Right renal cortex interstitium (tissue), 3 donors: ENCODE results near the gene ADAMTS17. TPM values are rescaled to one million over a fixed set of nuclear protein-coding genes. Genes with fewer than 3 reads are reported as not detected.
"Not testable (repeated sequence)": the region's sequence is repeated elsewhere in the genome, so short reads cannot be mapped to it uniquely, and the experiment has no call there.

Experiments used
- DNase-seq, 3 donors: peaks; one replicate each; pipeline ENCODE4 v3.0.0-alpha.2; 2013; ENCODE audit warnings: low read depth in 3 of 3, low spot score in 2 of 3
- polyA plus RNA-seq, 3 donors: library from polyadenylated mRNA; unstranded; fragments of 120-200 nt; gene quantifications; one replicate each; pipeline ENCODE4 v1.2.1, GENCODE V29; 2013; ENCODE audit not compliant: insufficient read length in 3 of 3

Gene ADAMTS17
- polyA plus RNA-seq, 3 donors, result 1.4 to 2.1 (median 2.1) TPM

DNA sequence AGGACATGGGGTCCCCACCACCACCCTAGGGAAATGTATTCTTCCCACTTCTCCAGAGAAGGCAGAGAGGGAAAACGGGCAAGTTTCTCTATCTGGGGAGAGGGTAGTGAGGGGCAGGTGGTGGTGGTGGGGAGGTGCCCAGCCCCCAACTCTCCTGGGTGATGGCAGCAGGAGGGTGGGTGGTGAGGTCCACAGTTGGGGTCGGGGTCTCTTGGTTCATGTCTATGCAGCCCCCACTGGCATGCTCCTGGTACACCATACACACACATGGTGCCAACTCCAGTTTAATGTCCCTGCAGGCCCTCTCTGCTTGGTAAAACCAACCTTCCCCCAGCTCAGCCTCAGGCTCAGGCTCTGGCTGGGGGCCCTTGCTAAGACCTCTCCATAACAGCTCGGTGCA, 354.1 kb downstream of the ADAMTS17 start:
- DNase-seq, result no peak

DNA sequence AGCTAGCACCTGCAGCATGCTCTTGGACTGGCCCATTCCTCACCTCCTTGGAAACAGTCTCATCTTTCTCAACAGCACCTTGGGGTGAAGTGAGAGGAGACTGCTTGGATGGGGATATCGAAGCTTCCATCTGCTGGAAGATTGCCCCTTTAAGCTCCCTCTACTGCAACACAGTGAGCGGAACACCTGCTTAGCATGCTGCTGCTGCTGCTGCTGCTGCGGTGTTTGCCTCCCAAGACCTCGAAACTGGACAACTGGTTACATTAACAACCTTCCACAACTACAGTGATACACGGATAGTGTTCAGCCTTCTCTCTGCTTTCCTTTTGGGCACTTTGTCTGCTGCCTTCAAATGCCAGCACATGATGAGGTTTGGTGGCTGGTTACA, 354.7 kb downstream of the ADAMTS17 start:
- DNase-seq, result no peak

DNA sequence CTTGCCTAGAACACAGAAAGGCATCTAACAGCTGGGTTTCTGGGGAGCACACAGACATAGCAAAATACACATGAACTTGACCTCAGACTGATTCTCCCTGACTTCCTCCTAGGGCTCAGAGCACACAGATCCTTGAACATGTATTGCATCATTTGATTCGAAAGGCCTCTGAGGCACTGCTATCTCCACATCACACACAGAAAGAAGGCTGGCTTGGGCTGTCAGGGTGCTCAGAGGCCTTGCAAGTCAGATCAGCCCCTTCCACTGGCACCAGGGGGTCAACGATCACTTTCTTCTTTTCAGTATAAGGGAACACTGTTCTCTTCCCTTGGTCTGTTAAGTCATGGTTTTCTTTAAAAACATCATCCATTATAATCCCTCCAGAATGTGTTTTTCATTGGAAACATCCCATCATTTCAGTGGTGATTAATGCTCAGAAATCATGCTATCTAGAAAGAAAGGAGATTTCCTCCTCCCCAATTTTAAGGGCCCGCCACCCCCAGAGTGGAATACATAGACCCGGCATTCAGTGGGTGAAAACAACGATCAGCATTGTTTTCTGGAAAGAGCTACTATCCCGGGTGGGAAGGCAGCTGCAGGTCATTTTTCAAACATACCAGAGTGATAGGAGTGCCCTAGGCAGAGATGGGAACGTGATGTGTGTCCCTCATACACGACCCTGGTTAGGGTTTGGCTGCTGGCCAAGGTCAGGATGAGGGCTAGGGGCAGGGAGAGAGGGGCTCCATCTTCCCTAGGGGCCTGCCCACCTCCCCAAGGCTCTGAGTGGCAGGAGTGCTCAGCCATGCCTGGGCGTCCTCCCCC, 355.3 kb downstream of the ADAMTS17 start:
- DNase-seq, result no peak

DNA sequence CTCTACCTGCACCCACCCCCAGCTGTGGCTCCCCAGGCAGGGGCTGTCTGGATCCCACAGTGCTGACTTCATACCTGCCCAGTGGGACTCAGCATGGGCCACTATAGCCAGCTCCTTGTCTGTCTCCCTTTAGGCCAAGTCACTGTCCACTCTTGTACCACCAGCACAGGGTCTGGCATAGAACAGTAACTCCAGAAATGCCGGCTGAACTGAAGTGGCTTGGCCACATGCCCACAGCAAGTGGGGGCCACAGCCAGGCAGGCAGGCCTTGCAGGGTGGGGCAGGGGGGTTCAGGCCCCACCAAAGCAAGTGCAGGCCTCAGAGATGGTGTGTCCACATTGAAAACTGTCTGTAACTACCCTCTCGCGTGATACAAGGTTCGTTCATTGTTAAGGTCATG, 355.9 kb downstream of the ADAMTS17 start:
- no peak for DNase-seq

DNA sequence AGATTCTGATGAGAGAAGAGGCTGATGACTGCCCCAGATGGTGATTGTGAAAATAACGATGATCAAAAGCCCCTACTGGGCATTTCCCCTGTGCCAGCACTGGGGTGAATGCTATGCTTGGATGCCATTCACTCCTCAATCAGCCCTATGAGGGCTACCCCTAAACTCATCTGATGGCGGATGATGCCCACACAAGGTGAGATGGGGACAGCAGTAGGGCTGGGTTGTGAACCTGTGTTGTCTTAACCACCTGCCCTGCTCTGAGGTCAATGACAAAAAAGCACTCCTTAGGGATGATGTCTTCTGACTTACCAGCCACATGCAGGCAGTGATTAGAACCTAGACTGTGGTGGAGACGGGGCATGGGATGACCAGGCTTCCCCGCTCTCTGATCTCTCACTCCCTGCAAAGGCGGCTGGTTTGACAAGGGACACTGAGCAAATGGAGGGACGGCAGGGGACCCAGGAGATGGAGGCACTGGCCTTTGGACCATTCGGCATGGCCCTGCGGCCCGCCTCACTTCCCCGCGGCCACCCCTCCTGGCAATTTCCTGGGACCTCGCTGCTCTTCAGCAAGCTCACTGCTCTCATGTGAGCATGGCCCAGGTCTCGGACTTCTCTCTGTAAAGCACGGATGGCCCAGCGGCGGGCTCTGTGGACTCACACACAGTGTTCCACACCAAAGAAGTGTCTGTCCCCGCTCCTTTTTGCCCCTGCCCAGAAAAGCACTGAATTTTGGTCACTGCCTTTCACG, 357.1 kb downstream of the ADAMTS17 start:
- no peak for DNase-seq

DNA sequence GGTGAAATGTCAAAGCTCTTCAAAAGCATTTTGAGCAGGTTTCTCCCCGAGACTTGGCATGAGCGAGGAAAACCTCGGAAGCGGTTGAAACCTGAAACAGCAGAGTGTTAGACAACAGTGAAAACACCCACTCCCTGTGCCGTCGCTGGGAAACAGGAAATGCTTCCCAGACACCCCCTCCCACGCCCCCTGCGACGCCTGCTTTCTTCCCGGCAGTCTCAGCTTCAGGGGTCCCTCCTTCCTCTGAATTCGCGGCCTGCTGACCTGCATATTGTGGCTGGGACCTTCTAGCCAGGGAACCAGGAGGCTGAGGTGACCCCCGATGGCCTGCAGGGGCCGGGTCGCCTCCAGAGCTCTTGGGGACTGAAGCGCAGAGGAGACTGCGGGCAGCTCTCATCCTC, 357.9 kb downstream of the ADAMTS17 start:
- peak in 1 of 3 donors; percentile 41 for DNase-seq

DNA sequence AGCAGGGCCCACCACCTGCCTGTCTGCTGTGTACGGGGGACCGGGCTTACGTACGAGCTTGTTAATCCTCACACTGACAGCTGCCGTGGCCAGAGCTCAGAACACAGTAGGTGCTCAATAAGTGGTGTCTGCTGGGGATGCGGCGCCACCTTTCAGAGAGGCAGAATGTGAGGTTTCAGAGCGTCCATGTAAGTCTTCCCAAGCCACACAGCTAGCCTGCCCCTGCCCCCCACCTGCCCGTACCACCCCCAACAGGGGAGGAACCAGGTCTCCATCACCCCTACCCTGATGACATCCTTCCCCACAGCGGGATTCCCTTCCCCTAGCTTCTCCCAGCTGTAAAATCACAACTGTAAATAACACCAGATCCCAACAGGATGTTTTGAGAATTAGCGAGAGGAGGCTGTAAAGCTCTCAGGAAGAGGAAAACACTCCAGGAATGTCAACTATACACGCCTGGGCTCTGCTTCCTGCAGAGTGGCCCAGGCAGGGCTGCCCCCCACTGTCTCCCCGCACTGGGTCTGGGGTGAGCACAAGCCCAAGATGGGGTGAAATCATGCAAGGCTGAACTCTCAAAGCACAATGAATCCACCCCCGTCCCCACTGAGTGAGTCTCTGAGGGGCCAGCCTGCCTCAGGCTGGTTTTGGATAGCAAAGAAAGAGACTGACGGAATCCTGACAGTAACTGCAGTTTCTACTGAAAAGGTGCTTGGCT, 358.4 kb downstream of the ADAMTS17 start:
- peak in 2 of 3 donors; percentile 25 to 46 for DNase-seq

DNA sequence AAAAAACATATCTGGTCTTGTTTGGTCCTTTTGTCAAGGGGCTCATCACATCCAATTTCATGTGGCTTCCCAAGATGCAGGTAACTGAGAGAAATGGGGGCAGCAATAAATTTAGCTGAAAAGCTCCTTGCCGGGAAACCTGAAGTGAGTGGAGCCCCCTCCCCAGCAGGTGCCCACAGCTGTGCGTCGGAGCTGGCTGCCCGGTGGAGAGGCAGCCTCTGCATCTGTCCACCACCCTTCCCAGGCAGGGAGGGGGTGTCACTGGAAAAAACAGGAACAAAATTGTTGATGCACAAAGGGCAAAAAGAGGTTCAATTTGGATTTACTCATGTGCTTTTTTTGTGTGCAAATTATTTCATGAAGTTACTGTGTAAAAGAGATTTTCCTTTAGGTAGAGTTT, 359.1 kb downstream of the ADAMTS17 start:
- DNase-seq, result no peak

DNA sequence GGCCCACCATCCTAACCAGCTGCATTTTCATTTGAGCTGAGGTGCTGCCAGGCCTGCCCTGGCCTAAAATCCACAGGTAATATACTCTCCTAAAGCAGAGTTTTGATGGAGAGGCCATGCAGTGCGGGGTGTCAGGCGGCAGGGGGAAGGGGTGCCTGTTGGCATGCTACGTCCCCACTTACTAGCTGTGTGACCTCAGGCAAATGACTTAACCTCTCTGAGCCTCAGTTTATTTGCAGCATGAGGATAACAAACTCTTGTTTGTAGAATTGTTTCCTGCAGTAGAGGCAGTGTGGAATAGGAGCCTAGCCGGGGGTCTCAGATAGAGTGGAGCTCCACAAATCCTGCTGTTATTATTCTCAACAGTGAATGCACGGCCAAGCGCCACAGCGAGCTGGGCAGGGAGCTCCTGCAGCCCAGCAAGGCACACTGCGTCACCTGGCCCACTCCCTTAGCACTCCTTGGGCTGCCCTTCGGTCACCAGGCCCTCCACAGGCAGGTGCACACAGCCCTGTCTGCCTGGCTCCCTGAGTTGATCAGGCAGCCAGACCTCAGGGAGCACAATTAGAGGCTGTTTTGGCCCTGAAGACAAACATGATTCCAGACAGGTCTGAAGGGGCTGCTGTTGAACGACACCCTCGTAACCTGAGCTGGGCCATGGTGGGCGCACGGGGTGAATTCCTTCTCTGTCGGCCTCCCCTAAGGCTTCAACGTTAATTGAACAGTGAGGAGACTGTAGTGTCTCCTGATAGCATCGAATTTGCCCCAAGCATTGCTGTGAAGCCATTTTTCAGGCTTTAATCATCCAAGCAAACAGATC, 359.7 kb downstream of the ADAMTS17 start:
- no peak for DNase-seq

DNA sequence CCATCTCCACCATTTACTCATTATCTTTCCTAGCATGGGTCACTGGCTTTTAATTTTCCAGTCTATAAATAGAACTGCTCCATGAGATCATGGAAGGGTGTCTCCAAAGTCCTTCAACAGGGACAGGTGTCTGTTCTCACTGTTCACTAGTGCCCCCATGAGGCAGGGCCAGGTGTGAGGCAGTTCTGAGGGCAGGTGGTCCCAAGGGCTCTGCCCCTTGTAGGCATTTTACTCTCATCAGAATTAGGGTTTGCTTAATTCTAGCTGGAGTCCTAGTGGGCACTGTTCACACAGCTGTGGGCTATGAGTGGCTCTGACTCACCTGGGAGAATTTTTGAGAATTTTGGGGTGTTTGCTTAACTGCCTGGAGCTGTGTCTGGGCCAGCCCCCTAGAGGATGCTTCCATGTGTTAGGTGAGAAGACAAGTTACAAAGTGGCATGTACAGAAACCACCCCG, 360.6 kb downstream of the ADAMTS17 start:
- DNase-seq, result no peak

DNA sequence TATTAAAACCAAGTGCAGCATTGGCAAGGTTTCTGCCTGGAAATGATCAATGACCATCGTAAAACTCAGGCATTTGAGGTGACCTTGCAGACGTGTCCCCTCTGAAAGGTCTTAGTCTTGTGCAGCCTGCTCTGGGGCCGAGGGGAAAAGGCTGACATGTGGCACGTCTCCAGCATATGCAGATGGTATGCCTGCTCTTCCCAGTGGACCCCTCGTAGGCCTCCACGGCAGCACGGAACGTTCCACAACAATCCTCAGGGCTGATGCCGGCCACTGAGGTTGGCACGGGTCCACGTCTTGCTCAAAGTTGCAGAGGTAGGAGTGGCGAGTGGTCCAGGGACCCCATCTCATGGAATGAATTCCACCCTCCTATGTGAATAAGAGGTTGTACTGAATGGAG, 361.0 kb downstream of the ADAMTS17 start:
- DNase-seq, result no peak

DNA sequence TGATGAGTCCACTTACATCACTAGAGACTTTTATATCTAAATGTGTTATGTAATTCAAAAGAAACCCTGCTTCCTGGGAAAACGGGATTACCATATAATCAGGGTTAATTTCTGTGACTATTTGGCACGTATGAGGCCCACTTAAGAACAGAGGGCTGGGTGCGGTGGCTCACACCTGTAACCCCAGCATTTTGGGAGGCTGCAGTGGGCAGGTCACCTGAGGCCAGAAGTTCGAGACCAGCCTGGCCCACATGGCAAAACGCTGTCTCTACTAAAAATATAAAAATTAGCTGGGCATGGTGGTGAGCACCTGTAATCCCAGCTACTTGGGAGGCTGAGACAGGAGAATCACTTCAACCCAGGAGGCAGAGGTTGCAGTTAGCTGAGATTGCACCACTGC, 361.9 kb downstream of the ADAMTS17 start:
- not testable (repeated sequence) for DNase-seq

DNA sequence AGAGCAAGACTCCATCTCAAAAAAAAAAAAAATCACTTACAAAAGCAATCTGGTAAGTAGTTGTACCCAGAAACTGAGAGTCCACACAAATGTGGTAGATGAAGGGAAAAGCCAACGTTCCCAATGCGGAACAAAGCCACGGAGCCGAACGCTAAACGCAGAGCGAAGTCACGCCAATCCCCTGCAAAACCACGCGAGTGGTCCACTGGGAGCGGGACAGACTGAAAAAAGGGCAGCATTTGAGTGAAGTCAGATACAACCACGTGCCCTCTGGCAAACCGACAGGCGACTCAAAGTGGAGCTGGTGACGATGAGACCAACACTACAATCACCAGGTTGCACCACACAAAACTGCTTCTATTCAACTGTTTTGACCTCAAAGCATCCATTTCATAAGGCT, 362.4 kb downstream of the ADAMTS17 start:
- no peak for DNase-seq

DNA sequence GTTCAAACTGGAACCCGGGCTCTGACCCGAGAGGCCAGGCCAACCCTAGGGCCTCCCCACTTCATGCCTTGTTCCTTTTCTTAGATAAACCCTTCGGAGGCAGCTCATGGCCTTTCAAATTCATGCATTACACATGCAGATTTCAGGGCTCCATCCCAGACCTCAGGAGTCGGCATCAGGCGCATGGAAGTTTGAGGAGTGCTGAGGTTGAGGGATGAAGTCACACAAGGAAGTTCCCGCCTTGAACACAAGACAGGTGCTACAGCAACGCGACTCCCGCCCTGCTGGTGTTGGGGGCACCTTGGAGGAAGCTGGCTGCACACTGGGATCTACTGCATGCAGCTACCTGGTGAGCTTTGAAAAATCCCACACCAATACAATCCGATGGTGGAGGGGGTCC, 363.3 kb downstream of the ADAMTS17 start:
- DNase-seq, result no peak

DNA sequence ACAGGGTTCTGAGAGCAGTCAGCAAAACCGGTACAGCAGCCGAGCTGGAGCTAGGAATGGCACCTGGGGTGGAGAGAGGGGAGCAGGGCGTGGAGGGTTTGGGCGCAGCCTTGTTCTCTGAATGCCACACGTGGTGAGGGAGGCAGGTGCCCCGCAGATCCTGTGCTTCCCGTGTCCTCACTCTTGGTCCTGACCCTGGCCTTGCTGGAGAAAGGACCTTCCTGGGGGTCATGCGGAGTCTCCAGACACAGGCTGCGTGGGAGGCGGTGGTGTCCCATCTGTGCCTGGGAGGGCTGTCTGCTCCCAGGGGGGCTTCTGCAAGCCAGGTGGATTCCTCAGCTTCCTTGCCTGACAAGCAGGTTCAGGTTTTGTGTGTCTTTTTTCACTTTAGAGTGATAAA, 363.8 kb downstream of the ADAMTS17 start:
- no peak for DNase-seq

DNA sequence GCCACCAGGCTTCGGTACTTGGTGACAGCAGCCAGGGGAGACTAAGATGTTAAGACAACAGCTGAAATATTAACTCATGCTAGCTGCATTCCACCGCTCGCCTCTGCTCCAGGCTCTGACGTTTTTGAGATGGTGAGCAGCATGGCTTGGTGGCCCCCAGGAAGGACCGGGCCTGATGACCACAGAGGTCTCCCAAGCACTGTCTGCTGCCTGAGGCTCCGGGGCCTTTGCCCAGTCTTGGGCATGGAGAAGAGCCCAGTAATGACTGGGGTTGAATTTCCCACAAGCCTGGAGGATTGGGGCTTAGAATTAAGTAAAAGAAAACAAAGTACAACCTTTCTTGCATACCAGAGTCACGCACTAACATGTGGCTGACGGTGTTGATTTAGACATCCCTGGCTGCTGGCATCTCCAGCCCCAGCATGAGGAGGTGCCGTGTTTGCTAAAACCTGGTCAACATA, 364.9 kb downstream of the ADAMTS17 start:
- no peak for DNase-seq

DNA sequence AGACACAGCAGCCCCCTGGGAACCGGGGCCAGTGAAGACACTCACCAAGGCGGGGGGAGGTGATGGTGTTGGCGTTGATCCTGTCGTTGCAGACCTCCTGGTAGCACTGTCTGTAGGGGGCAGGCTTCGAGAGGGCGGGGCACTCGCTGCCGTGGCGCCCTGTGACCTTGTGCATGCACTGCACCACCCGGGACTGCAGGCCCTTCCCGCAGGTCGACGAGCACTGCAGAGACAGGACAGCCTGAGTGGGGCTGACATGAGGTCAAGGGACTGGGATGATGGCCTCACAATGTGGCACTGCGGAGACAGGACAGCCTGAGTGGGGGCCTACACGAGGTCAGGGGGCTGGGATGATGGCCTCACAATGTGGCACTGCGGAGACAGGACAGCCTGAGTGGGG, 365.8 kb downstream of the ADAMTS17 start:
- DNase-seq, result no peak

DNA sequence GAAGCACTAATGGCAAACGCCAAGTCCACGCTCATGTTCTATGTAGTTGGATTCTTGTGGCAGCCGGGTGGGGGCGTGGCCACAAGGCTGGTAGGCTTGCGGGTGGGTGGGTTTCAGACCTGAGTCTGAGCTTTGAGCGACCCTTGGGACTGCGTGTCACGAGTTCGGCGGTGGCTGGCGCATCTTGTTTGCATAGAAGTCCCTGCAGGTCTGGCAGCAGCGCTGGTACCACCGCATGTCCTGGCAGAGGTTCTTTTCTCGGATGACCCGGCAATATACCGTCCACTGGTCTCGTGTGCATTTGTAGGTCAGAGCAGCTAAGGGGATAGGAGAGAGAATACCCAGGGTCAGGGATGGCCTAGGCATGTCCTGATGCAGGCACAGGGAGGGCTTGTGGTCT, 367.5 kb downstream of the ADAMTS17 start:
- no peak for DNase-seq

DNA sequence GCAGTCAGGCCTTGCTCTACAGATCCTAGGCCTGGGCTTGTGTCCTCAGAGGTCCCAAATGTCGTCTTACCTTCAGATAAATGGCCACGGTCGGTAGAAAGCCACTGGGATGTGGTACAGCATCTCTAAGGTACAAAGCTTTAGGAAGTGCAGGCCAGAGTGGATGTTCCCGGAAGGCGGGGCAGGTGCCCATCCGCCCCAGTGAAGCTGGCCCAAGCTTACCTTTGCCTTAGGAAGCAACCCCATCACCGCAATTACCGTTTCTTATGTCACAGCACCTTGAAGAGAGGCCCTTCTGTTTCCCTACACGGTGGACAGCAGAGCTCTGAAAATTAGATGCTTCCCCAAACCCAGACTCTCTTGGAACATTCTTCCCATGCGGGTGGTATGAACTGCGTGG, 368.4 kb downstream of the ADAMTS17 start:
- no peak for DNase-seq

DNA sequence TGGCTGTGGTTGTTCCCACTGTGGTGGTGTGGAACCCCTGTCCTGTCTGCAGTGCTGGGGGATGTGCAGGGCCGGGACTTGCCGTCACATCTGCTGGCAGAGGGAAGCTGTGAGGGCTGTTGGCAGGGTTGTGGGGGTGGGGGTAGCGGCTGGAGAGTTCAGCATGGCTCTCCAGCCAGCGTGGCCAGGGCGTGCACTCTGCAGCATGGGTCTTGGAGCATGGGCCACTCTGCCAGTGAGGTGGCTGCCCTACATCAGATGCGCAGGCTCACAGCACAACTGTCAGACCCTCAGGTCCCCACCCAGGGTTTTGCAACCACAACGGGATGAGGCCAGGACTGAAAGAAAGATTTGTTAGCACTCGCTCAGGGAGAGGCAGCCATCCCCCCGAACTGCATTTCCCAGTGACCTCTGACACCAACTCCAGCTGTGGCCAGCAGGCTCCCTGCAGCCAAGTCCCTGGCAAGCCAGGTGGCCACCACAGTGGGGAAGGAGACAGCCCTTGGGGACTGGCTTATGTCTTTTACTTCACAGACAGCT, 370.8 kb downstream of the ADAMTS17 start:
- DNase-seq, result no peak
